Measurements from ENCODE around the gene AKAP13.
"Not testable (repeated sequence)": the region's sequence is repeated elsewhere in the genome, so short reads cannot be mapped to it uniquely, and the experiment has no call there.

The AKAP13 gene

GRCh38 chr15:85380217-85380811, at the start of gene AKAP13:
TSS of gene AKAP13 (plus strand) at chr15:85380603. CDS start at chr15:85485721, 105,118 bp downstream.
- DNase-seq, result peak; percentile 90 to 94 (median 92)

GRCh38 chr15:85330901-85331588, 49.4 kb upstream of the AKAP13 start:
- peak in 3 of 4 experiments; percentile 6 to 37 (median 11) for DNase-seq

GRCh38 chr15:85331655-85332285, 48.6 kb upstream of the AKAP13 start:
- DNase-seq, result no peak

GRCh38 chr15:85333132-85333831, 47.1 kb upstream of the AKAP13 start:
- DNase-seq, result no peak

GRCh38 chr15:85334241-85334640, 46.2 kb upstream of the AKAP13 start:
- no peak for DNase-seq

GRCh38 chr15:85335193-85335942, 45.0 kb upstream of the AKAP13 start:
- no peak for DNase-seq

- no peak for DNase-seq
These were observed 43.5 kb upstream of the AKAP13 start for GRCh38 chr15:85336880-85337279.

GRCh38 chr15:85337425-85338074, 42.9 kb upstream of the AKAP13 start:
- DNase-seq, result no peak

- no peak for DNase-seq
These were observed 40.1 kb upstream of the AKAP13 start for GRCh38 chr15:85340321-85340665.

- DNase-seq, result no peak
These were observed 39.6 kb upstream of the AKAP13 start for GRCh38 chr15:85340852-85341251.

- DNase-seq, result not testable (repeated sequence)
These were observed 38.2 kb upstream of the AKAP13 start for GRCh38 chr15:85342163-85342562.

- DNase-seq, result not testable (repeated sequence)
These were observed 37.0 kb upstream of the AKAP13 start for GRCh38 chr15:85343443-85343842.

GRCh38 chr15:85344241-85344640, 36.2 kb upstream of the AKAP13 start:
- DNase-seq, result not testable (repeated sequence)

GRCh38 chr15:85344653-85345114, 35.7 kb upstream of the AKAP13 start:
- DNase-seq, result not testable (repeated sequence)

GRCh38 chr15:85345196-85345918, 35.0 kb upstream of the AKAP13 start:
- not testable (repeated sequence) for DNase-seq

- not testable (repeated sequence) for DNase-seq
These were observed 33.8 kb upstream of the AKAP13 start for GRCh38 chr15:85346462-85347084.

- not testable (repeated sequence) for DNase-seq
These were observed 32.9 kb upstream of the AKAP13 start for GRCh38 chr15:85347264-85348047.

GRCh38 chr15:85348048-85348766, 32.2 kb upstream of the AKAP13 start:
- not testable (repeated sequence) for DNase-seq

GRCh38 chr15:85349062-85349461, 31.3 kb upstream of the AKAP13 start:
- not testable (repeated sequence) for DNase-seq

All from activated naive CD4-positive, alpha-beta T cell (primary cell).